ENCODE results near the gene LSM10.

LSM10 gene

GRCh38 chr1:36349839-36350238 lies 47.9 kb downstream of the LSM10 start:
- no peak for DNase-seq

- DNase-seq: no peak
These were observed 48.5 kb downstream of the LSM10 start for GRCh38 chr1:36349241-36349671.

- DNase-seq: no peak
These were observed 50.9 kb downstream of the LSM10 start for GRCh38 chr1:36346741-36347370.

GRCh38 chr1:36345353-36345752 lies 52.4 kb downstream of the LSM10 start:
- no peak for DNase-seq

GRCh38 chr1:36344395-36344680 lies 53.4 kb downstream of the LSM10 start:
- no peak for DNase-seq

GRCh38 chr1:36343651-36344394 lies 53.9 kb downstream of the LSM10 start:
- no peak for DNase-seq
